SK-N-MC (cell line): ENCODE results near the gene UGP2.

Experiments used
- EZH2 ChIP-seq: fragments of 200-600 bp; sonication (generic); IDR thresholded peaks from one replicate; pipeline ENCODE4 v1.6.1; 2017; ENCODE audit warnings: antibody characterized with exemption
- FOXP2 ChIP-seq: optimal IDR thresholded peaks from 2 replicates; pipeline ENCODE3; 2011; ENCODE audit warnings: mild to moderate bottlenecking, moderate library complexity; ENCODE audit not compliant: insufficient read depth; ENCODE audit errors: extremely low read length, control extremely low read depth
- POLR2AphosphoS5 ChIP-seq: IDR thresholded peaks from 2 replicates; pipeline ENCODE4 v1.6.1; 2012; ENCODE audit warnings: mild to moderate bottlenecking, low read depth, low read length, borderline replicate concordance

DNA sequence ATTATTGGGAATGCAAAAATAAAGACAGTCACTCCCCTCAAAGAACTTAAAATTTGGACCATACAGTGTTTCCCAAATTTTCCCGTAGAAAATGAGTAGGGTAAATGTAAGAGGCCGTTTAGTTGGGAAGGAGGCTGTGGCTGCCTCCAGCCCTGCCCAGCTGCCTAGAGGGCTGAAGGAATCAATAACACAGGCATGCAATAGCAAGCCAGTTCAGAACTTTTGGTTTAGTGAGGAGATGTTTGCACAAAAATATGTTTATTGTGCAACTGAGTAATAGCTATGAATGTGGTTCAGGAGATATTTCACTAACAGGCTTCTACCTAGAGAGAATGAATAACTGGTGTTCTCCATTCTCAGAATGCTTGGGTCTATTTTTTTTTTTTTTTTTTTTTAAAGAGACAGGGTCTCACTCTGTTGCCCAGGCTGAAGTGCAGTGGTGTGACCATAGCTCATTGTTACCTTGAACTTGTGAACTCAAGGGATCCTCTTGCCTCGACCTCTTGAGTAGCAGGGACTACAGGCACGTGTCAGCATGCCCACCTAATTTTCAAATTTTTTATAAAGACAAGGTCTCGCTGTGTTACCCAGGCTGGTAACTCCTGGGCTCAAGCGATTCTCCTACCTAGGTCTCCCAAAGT, 23.6 kb downstream of the UGP2 start:
- TF ChIP-seq FOXP2 (no peak), POLR2AphosphoS5 (no peak), EZH2 (no peak)
